GM23338 (cell line): ENCODE results near the gene NFKBIA. TPM values are rescaled to one million over a fixed set of nuclear protein-coding genes. Genes with fewer than 3 reads are reported as not detected.

Experiments
- ATAC-seq: fragments of 200-7000 bp; cut with Tn5 transposase; 3 replicates; pipeline ENCODE4 v1.9.1; 2020
- DNase-seq: peaks from one replicate; pipeline ENCODE4 v3.0.0-alpha.2; 2015; ENCODE audit warnings: low spot score
- H2AFZ ChIP-seq: fragments of 200-600 bp; sonication (generic); 2 replicates; pipeline ENCODE4 v1.8.0; 2016; ENCODE audit warnings: antibody characterized with exemption, mild to moderate bottlenecking, moderate library complexity
- H3F3A ChIP-seq: fragments of 200-600 bp; sonication (generic); replicated peaks from 2 replicates; pipeline ENCODE4 v1.8.0; 2017; ENCODE audit warnings: antibody characterized with exemption, mixed run types, low read depth
- H3K27ac ChIP-seq: fragments of 200-600 bp; sonication (generic); 2 replicates; pipeline ENCODE4 v1.6.1; 2016; ENCODE audit warnings: low read depth
- H3K27me3 ChIP-seq: fragments of 200-600 bp; sonication (generic); 2 replicates; pipeline ENCODE4 v1.8.0; 2016; ENCODE audit warnings: mild to moderate bottlenecking, mixed run types, moderate library complexity; ENCODE audit not compliant: insufficient read depth
- H3K36me3 ChIP-seq: fragments of 200-600 bp; sonication (generic); 2 replicates; pipeline ENCODE4 v1.8.0; 2016; ENCODE audit warnings: mild to moderate bottlenecking; ENCODE audit not compliant: insufficient read depth
- H3K4me1 ChIP-seq: fragments of 200-600 bp; sonication (generic); 2 replicates; pipeline ENCODE4 v1.8.0; 2016; ENCODE audit warnings: mild to moderate bottlenecking, moderate library complexity; ENCODE audit not compliant: insufficient read depth
- H3K4me2 ChIP-seq: fragments of 200-600 bp; sonication (generic); 2 replicates; pipeline ENCODE4 v1.7.1; 2017; ENCODE audit warnings: mixed run types
- H3K4me3 ChIP-seq: fragments of 200-600 bp; sonication (generic); 2 replicates; pipeline ENCODE4 v1.6.1; 2016; ENCODE audit warnings: mixed run types
- H3K79me2 ChIP-seq: fragments of 200-600 bp; sonication (generic); replicated peaks from 2 replicates; pipeline ENCODE4 v1.8.0; 2017; ENCODE audit warnings: mild to moderate bottlenecking; ENCODE audit not compliant: insufficient read depth
- H3K9me2 ChIP-seq: fragments of 200-600 bp; sonication (generic); 2 replicates; pipeline ENCODE4 v1.8.0; 2017; ENCODE audit not compliant: insufficient read depth
- H4K20me1 ChIP-seq: fragments of 200-600 bp; sonication (generic); replicated peaks from 2 replicates; pipeline ENCODE4 v1.8.0; 2017; ENCODE audit warnings: mild to moderate bottlenecking; ENCODE audit not compliant: insufficient read depth
- H3K27ac Mint-ChIP-seq: 2 replicates; pipeline ENCODE4 v1.8.0; 2020; ENCODE audit warnings: inconsistent platforms, mild to moderate bottlenecking, moderate library complexity, mixed read lengths
- H3K27me3 Mint-ChIP-seq: 3 replicates; pipeline ENCODE4 v1.8.0; 2022; ENCODE audit warnings: low read depth, mild to moderate bottlenecking, moderate library complexity, mixed read lengths, inconsistent platforms; ENCODE audit not compliant: insufficient read depth, poor library complexity
- H3K36me3 Mint-ChIP-seq: 3 replicates; pipeline ENCODE4 v1.8.0; 2021; ENCODE audit warnings: low read depth, mild to moderate bottlenecking, inconsistent platforms, moderate library complexity, mixed read lengths
- H3K4me1 Mint-ChIP-seq: 3 replicates; pipeline ENCODE4 v1.8.0; 2020; ENCODE audit warnings: mild to moderate bottlenecking, inconsistent platforms, mixed read lengths
- H3K4me3 Mint-ChIP-seq: 3 replicates; pipeline ENCODE4 v1.8.0; 2021; ENCODE audit warnings: moderate library complexity, mild to moderate bottlenecking, inconsistent platforms, mixed read lengths
- H3K9me3 Mint-ChIP-seq: 3 replicates; pipeline ENCODE4 v1.8.0; 2020; ENCODE audit warnings: moderate library complexity, mild to moderate bottlenecking, inconsistent platforms, mixed read lengths
- CREB1 ChIP-seq: fragments of 250-450 bp; sonication (Bioruptor Pico); IDR thresholded peaks from 2 replicates; pipeline ENCODE4 v1.5.0; 2020; ENCODE audit warnings: low read depth, mild to moderate bottlenecking, moderate library complexity
- ETS1 ChIP-seq: IDR thresholded peaks from 2 replicates; pipeline ENCODE4 v1.6.1; 2016; ENCODE audit warnings: antibody characterized with exemption
- EZH2 ChIP-seq: fragments of 200-600 bp; sonication (generic); IDR thresholded peaks from one replicate; pipeline ENCODE4 v1.8.0; 2017; ENCODE audit warnings: antibody characterized with exemption, mild to moderate bottlenecking, low read depth; ENCODE audit not compliant: unreplicated experiment
- NANOG ChIP-seq: IDR thresholded peaks from 2 replicates; pipeline ENCODE4 v1.6.1; 2016; ENCODE audit warnings: antibody characterized with exemption, borderline replicate concordance
- POLR2AphosphoS5 ChIP-seq: IDR thresholded peaks from 2 replicates; pipeline ENCODE4 v1.6.1; 2016; ENCODE audit warnings: antibody characterized with exemption, low read depth
- REST ChIP-seq: IDR thresholded peaks from one replicate; pipeline ENCODE4 v1.6.1; 2018; ENCODE audit warnings: antibody characterized with exemption; ENCODE audit not compliant: unreplicated experiment
- STAT1 ChIP-seq: IDR thresholded peaks from one replicate; pipeline ENCODE4 v1.6.1; 2016; ENCODE audit warnings: antibody characterized with exemption; ENCODE audit not compliant: unreplicated experiment
- polyA plus RNA-seq: library from polyadenylated mRNA; unstranded; fragments of >200 nt; fragmentation: Nextera tagmentation; extraction: Ambion mirVana; gene quantifications from 2 replicates; pipeline ENCODE4 v1.2.1, GENCODE V29; 2016
- total RNA-seq: library from RNA; depleted of rRNA; stranded (reverse); fragments of >200 nt; shearing (Covaris generic); gene quantifications from 2 replicates; pipeline ENCODE4 v1.2.3, GENCODE V29; 2014

Gene NFKBIA
- total and polyA plus RNA-seq, 2 experiments from 2014 or later: 33.4 to 41.3 TPM

DNA sequence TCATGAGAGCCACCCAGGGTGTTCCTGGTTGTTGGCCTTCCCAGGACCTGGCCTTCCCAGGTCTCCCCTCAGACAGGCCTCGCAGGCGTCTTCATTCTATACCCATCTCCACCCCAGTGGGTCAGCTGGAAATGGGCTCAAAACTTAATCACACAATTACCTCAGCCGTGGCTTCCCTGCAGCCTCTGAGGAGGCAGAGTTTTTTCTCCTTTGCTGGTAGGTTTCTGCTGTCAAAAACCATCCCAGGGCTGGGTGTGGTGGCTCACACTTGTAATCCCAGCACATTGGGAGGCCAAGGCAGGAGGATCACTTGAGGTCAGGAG lies 13.2 kb downstream of the NFKBIA start:
- no peak overlapping the region for H3K4me2 ChIP-seq
- H2AFZ ChIP-seq: no peak overlapping the region
- H3K36me3 ChIP-seq: no peaks in the 10 kb centered on the region
- peaks cover 4% of the 10 kb centered on the region for H3K4me1 ChIP-seq
- Mint-ChIP-seq H3K27ac (no peak overlapping the region), H3K9me3 (no peaks in the 10 kb centered on the region), H3K36me3 (no peaks in the 10 kb centered on the region), H3K4me3 (no peak overlapping the region), H3K4me1 (peaks cover 5% of the 10 kb centered on the region), H3K27me3 (peaks cover 20% of the 10 kb centered on the region)
- H4K20me1 ChIP-seq: no peaks in the 10 kb centered on the region
- no peak overlapping the region for H3K27ac ChIP-seq
- H3K79me2 ChIP-seq: no peaks in the 10 kb centered on the region
- DNase-seq: no peak
- no peaks in the 10 kb centered on the region for H3F3A ChIP-seq
- ATAC-seq: no peak
- TF ChIP-seq POLR2AphosphoS5 (no peak), NANOG (no peak), EZH2 (no peak), REST (no peak), STAT1 (no peak), ETS1 (no peak)
- H3K27me3 ChIP-seq: no peaks in the 10 kb centered on the region
- no peaks in the 10 kb centered on the region for H3K9me2 ChIP-seq
- no peak overlapping the region for H3K4me3 ChIP-seq

GRCh38 chr14:35390577-35391387 lies 13.8 kb downstream of the NFKBIA start:
- no peak for DNase-seq
- H3K4me1 ChIP-seq: peaks cover 2% of the 10 kb centered on the region
- 0 out of 2 replicates have a peak overlapping the region, but pooled peaks have one; percentile 63 for H2AFZ ChIP-seq
- no peak overlapping the region for H3K4me2 ChIP-seq
- Mint-ChIP-seq H3K9me3 (no peaks in the 10 kb centered on the region), H3K27ac (no peak overlapping the region), H3K36me3 (no peaks in the 10 kb centered on the region), H3K4me3 (no peak overlapping the region), H3K27me3 (peaks cover 20% of the 10 kb centered on the region), H3K4me1 (peaks cover 6% of the 10 kb centered on the region)
- H4K20me1 ChIP-seq: no peaks in the 10 kb centered on the region
- H3K79me2 ChIP-seq: no peaks in the 10 kb centered on the region
- no peak; the same call in 2 of the 3 replicates for ATAC-seq
- no peak overlapping the region for H3K4me3 ChIP-seq
- no peak overlapping the region for H3K27ac ChIP-seq
- H3F3A ChIP-seq: no peaks in the 10 kb centered on the region
- H3K9me2 ChIP-seq: no peaks in the 10 kb centered on the region
- H3K36me3 ChIP-seq: no peaks in the 10 kb centered on the region
- H3K27me3 ChIP-seq: no peaks in the 10 kb centered on the region
- TF ChIP-seq CREB1 (CRISPR knock-in tag): no peak
- TF ChIP-seq EZH2: no peak
- TF ChIP-seq REST: no peak
